Stomach (tissue), 4 donors: Measurements from ENCODE around the gene TLCD2.

Source experiments
- EP300 ChIP-seq: sonication (generic); formaldehyde crosslinking; IDR thresholded peaks from one replicate; pipeline ENCODE4 v1.6.1; 2017; ENCODE audit warnings: antibody characterized with exemption
- POLR2A ChIP-seq, 4 donors: fragments of 450-650 bp; IDR thresholded peaks; one replicate each; pipeline ENCODE4 v1.6.1; 2016; ENCODE audit warnings: antibody characterized with exemption in 4 of 4, control low read depth in 2 of 4, mild to moderate bottlenecking in 1 of 4, moderate library complexity in 1 of 4
- POLR2AphosphoS5 ChIP-seq, 3 donors: sonication (generic); formaldehyde crosslinking; IDR thresholded peaks; one replicate each; pipeline ENCODE4 v1.6.1; 2016; ENCODE audit warnings: antibody characterized with exemption in 3 of 3
- TF ChIP-seq, protein P1 (sequence below), 7 experiments: fragments of 450-650 bp in 4 of 7; fragments of 200-600 bp in 3 of 7; sonication (generic) in 3 of 7; IDR thresholded peaks; one replicate each; pipeline ENCODE4 v1.5.1; 2016 to 2019; ENCODE audit warnings: antibody characterized with exemption in 7 of 7, control low read depth in 2 of 7, mild to moderate bottlenecking in 1 of 7

DNA sequence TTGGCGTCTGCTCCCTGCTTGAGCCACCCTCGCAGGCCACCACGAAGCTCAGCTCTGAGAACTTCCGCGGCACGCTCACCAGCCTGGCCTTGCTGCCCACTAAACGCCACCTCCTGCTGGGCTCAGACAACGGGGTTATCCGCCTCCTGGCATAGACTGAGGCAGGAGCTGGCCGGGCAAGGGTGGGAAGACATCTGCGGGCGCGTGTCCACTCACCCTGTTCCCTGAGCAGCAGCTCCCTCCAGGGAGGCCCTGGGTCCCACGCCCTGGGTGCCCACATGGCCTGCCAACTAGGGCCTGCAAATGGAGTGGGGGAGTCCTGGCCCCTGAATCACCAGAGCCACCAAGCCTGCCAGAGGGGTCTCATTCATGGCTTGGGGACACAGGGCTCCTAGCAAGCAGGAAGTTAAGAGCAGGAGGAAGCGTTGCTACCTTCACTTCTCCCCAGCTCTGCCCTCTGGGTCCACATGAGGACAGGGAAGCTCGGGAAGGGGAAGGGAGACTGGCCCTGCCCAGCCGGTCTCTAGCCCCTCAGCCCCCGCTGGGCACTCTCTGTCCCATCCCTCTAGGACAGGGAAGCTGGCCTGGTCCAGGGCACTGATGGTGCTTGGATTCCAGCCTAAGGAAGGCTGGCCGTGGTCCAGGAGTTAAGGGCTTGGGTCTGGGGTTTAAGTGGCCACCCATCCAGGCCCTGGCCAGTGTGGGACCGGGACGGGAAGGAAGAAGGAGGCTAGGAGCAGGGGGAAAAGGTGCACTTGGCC, 27.5 kb upstream of the TLCD2 start:
- TF ChIP-seq, protein P1, sequence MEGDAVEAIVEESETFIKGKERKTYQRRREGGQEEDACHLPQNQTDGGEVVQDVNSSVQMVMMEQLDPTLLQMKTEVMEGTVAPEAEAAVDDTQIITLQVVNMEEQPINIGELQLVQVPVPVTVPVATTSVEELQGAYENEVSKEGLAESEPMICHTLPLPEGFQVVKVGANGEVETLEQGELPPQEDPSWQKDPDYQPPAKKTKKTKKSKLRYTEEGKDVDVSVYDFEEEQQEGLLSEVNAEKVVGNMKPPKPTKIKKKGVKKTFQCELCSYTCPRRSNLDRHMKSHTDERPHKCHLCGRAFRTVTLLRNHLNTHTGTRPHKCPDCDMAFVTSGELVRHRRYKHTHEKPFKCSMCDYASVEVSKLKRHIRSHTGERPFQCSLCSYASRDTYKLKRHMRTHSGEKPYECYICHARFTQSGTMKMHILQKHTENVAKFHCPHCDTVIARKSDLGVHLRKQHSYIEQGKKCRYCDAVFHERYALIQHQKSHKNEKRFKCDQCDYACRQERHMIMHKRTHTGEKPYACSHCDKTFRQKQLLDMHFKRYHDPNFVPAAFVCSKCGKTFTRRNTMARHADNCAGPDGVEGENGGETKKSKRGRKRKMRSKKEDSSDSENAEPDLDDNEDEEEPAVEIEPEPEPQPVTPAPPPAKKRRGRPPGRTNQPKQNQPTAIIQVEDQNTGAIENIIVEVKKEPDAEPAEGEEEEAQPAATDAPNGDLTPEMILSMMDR (IDR thresholded peaks at IDR 0.05): no peak
- TF ChIP-seq POLR2A (IDR thresholded peaks at IDR 0.05) (no peak), EP300 (no peak), POLR2AphosphoS5 (IDR thresholded peaks at IDR 0.05) (no peak)
